AG04450 (cell line): ENCODE measurements around the gene TPMT. TPM values are rescaled to one million over a fixed set of nuclear protein-coding genes. Genes with fewer than 3 reads are reported as not detected.
A peak's percentile ranks its signal among the peaks of the same experiment; 100 is the strongest.
"Not testable (repeated sequence)": the region's sequence is repeated elsewhere in the genome, so short reads cannot be mapped to it uniquely, and the experiment has no call there.

Experiments used
- CTCF ChIA-PET: fragments of 300-600, 350-600 bp; formaldehyde crosslinking; extraction: SDS; loops from one replicate; lab custom pipeline; 2022; ENCODE audit warnings: antibody characterized with exemption, inconsistent platforms; lab: Charles Lee
- POLR2A ChIA-PET: fragments of 350-600 bp; formaldehyde crosslinking; extraction: SDS; loops from one replicate; lab custom pipeline; 2021; ENCODE audit warnings: antibody characterized with exemption, inconsistent platforms; lab: Yijun Ruan, JAX
- DNase-seq: peaks from one replicate; pipeline ENCODE4 v3.0.0-alpha.2; 2011; ENCODE audit warnings: low read depth, low spot score
- H3K27ac ChIP-seq: one replicate; pipeline ENCODE4 v1.5.1; 2012; ENCODE audit warnings: low read depth, low read length, control low read depth
- H3K27me3 ChIP-seq: one replicate; pipeline ENCODE4 v1.6.0; 2012; ENCODE audit warnings: low read length; ENCODE audit not compliant: control insufficient read depth, insufficient read depth
- H3K4me3 ChIP-seq: 2 replicates; pipeline ENCODE4 v1.5.1; 2011; ENCODE audit warnings: mild to moderate bottlenecking, low read depth, low read length, control low read depth
- H3K9me3 ChIP-seq: 2 replicates; pipeline ENCODE4 v1.5.1; 2012; ENCODE audit warnings: low read length; ENCODE audit not compliant: control insufficient read depth, insufficient read depth
- CTCF ChIP-seq: IDR thresholded peaks from 2 replicates; pipeline ENCODE4 v1.5.1; 2011; ENCODE audit warnings: low read depth, low read length, control low read depth, inconsistent platforms
- polyA plus RNA-seq: library from polyadenylated mRNA; depleted of rRNA; stranded (reverse); fragments of >200 nt; gene quantifications from 2 replicates; pipeline ENCODE4 v1.2.3, GENCODE V29; 2011

Gene TPMT
- polyA plus RNA-seq, 1 experiment = 25.8 TPM

GRCh38 chr6:18160911-18161310 lies 6.0 kb upstream of the TPMT start:
- ChIA-PET POLR2A (no interaction called here), CTCF (no interaction called here)
- TF ChIP-seq CTCF = no peak
- no peak for DNase-seq
- Histone ChIP-seq H3K4me3 (no peak overlapping the region), H3K27me3 (no peaks in the 10 kb centered on the region), H3K27ac (no peak overlapping the region), H3K9me3 (no peaks in the 10 kb centered on the region)

GRCh38 chr6:18155864-18156421 lies 1.1 kb upstream of the TPMT start:
- Histone ChIP-seq H3K27ac (no peak overlapping the region), H3K9me3 (no peaks in the 10 kb centered on the region; the same call in 1 of the 2 replicates), H3K27me3 (no peaks in the 10 kb centered on the region), H3K4me3 (peak overlapping the region; percentile 93)
- ChIA-PET CTCF (interaction anchor here (1.5 kb wide), 1 partner anchor 348 kb away, joined by 5 read pairs; no protein-coding TSS in a partner anchor), POLR2A (no interaction called here)
- TF ChIP-seq CTCF = peak; percentile 42
- no peak for DNase-seq

GRCh38 chr6:18155150-18155863 lies 430 bp upstream of the TPMT start, which contains the start of gene KDM1B:
TSS of gene KDM1B (plus strand) at chr6:18155422. CDS start at chr6:18159896, 4,474 bp downstream.
- H3K9me3 ChIP-seq = no peaks in the 10 kb centered on the region; the same call in 1 of the 2 replicates
- H3K27ac ChIP-seq = peak within 1 kb of the TSS; percentile 70
- no peak for TF ChIP-seq CTCF
- no peaks in the 10 kb centered on the region for H3K27me3 ChIP-seq
- POLR2A ChIA-PET = interaction anchor here (0.6 kb wide), 1 partner anchor 244 kb away, joined by 9 read pairs; no protein-coding TSS in a partner anchor
- peak; percentile 97 for DNase-seq
- peak within 1 kb of the TSS; percentile 93 for H3K4me3 ChIP-seq
- CTCF ChIA-PET = interaction anchor here (0.5 kb wide), 1 partner anchor 1833 kb away, joined by 3 read pairs; no protein-coding TSS in a partner anchor

- Histone ChIP-seq H3K27me3 (no peaks in the 10 kb centered on the region), H3K9me3 (no peaks in the 10 kb centered on the region; the same call in 1 of the 2 replicates), H3K4me3 (no peak overlapping the region; the same call in 1 of the 2 replicates), H3K27ac (no peak overlapping the region)
- no peak for TF ChIP-seq CTCF
- no peak for DNase-seq
- POLR2A ChIA-PET = no interaction called here
- CTCF ChIA-PET = interaction anchor here (0.8 kb wide), 1 partner anchor 15 kb away, joined by 3 read pairs; no protein-coding TSS in a partner anchor
These were observed 1.6 kb downstream of the TPMT start for GRCh38 chr6:18153311-18153703.

GRCh38 chr6:18151801-18152200 lies 3.1 kb downstream of the TPMT start:
- Histone ChIP-seq H3K27ac (no peak overlapping the region), H3K27me3 (no peaks in the 10 kb centered on the region), H3K4me3 (no peak overlapping the region), H3K9me3 (no peaks in the 10 kb centered on the region; the same call in 1 of the 2 replicates)
- TF ChIP-seq CTCF = no peak
- CTCF ChIA-PET = interaction anchor here (0.7 kb wide), 1 partner anchor 37 kb away, joined by 5 read pairs; no protein-coding TSS in a partner anchor
- POLR2A ChIA-PET = no interaction called here
- DNase-seq = no peak

GRCh38 chr6:18151391-18151790 lies 3.5 kb downstream of the TPMT start:
- POLR2A ChIA-PET, H3K4me3 ChIP-seq, CTCF ChIA-PET, H3K27ac ChIP-seq, DNase-seq, H3K9me3 ChIP-seq, H3K27me3 ChIP-seq: not testable (repeated sequence)
